KG1 (cell line): Measurements from ENCODE around the gene PPP1R9B.

ENCODE experiments used
- DNase-seq: peaks from one replicate; lab custom pipeline; 2025; lab: John Stamatoyannopoulos, UW

PPP1R9B gene

GRCh38 chr17:50105811-50106210, 44.7 kb downstream of the PPP1R9B start:
- no peak for DNase-seq

DNA sequence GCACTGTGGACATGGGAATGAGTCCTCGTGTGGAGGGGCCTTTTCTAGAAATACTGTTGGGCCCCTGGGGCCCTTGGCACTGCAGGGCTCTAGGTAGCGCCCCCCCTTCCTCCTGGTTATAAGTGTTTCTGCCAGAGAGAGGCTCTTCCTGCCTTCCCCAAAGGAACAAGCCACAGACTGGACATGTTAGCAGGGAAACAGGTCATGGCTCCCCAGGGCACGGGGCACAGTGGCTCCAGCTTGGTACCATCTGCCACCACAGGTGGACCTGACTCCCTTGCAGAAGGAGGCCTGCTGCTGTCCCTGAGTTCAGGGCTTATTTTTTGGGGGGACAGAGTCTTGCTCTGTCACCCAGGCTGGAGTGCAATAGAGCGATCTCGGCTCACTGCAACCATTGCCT, 46.5 kb downstream of the PPP1R9B start:
- DNase-seq: no peak

- no peak for DNase-seq
Measured at GRCh38 chr17:50103252-50103651, 47.2 kb downstream of the PPP1R9B start.

- no peak for DNase-seq
Measured at GRCh38 chr17:50102164-50102991, 48.1 kb downstream of the PPP1R9B start.

GRCh38 chr17:50101346-50102163, 48.9 kb downstream of the PPP1R9B start:
- DNase-seq: no peak

- no peak for DNase-seq
Measured at GRCh38 chr17:50100921-50101345, 49.5 kb downstream of the PPP1R9B start.

DNA sequence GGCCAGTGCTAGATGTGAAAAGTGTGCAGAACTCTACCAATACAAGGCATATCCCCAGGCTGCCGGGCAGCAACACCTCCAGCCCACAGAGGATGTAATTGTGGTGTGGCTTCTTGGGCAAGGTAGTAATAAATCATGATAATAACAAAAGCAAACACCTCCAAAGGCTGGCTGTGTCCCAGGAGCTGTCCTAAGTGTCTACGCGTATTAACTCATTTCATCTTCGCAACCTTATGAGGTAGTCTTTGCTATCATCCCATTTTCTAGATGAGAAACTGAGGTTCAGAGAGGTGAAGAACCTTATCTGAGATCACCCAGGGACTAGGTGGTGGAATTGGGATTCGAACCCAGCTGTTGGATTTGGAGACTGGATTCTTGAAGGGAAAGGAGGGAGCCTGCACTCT, 50.0 kb downstream of the PPP1R9B start:
- no peak for DNase-seq

GRCh38 chr17:50099003-50099402, 51.5 kb downstream of the PPP1R9B start:
- DNase-seq: no peak

DNA sequence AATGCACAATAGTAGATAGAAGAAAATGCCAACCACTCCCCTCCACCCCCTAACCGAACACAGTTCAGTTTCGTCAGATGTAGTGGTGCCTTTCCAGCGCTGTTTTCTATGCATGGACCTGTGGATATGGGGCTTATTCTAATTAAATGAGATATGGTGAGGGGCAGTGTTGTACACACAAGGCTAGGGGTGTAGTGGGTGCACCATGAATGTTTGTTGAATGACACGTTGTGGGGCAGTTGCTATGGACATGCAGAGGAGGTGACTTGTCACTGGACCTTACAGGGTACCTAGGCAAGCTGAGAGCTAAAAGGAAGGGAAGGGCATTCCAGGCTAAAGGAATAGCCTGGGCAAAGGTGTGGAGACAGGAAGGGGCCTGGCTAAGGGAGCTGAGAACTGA, 51.9 kb downstream of the PPP1R9B start:
- DNase-seq: no peak

- DNase-seq: no peak
Measured at GRCh38 chr17:50097926-50098325, 52.6 kb downstream of the PPP1R9B start.

GRCh38 chr17:50097455-50097854, 53.0 kb downstream of the PPP1R9B start:
- DNase-seq: no peak

DNA sequence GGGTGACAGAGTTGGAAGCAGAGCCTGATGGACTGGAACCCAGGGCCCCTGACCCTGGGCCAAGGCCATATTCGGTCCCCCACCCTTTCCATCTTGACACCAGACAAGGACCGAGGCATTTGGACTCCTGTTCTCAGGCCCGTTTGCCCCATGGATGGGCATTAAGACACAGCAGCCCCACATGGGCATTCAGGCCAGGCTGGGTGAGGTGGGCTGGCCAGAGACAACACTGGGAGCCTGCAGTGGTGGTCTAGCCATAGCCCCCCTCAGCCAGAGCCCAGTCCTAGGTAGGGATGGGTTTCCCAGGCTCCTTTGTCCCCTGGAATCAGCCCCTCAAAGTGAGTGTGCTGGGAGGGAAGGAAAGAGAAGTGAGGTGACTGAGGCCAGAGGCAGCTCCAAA, 53.7 kb downstream of the PPP1R9B start:
- no peak for DNase-seq

GRCh38 chr17:50096092-50096491, 54.4 kb downstream of the PPP1R9B start:
- no peak for DNase-seq

DNA sequence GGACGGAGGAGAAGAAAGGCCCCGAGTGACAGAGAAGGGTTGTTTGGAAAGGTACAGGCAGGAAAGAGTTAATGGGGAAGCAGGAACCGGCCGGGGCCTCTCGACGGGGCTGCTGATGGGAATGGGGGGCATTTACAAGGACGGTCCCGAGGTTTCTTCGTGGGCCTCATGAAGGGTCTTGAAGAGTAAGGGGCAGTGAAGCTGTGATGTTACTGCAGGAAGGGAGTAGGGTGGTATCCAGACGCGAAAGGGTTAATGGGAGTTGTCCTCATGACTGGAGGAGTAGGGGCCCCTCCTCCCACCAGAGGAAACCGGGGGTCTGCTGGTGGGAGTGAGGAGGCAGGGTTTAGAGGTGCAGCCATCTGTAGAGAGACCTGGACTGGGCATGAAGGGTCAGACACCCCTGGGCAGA, 54.8 kb downstream of the PPP1R9B start:
- DNase-seq: no peak

GRCh38 chr17:50094753-50095619, 55.5 kb downstream of the PPP1R9B start, which contains the start of gene PDK2:
TSS of gene PDK2 (plus strand) at chr17:50095351. CDS start at chr17:50095436, 85 bp downstream.
- peak; percentile 83 for DNase-seq

DNA sequence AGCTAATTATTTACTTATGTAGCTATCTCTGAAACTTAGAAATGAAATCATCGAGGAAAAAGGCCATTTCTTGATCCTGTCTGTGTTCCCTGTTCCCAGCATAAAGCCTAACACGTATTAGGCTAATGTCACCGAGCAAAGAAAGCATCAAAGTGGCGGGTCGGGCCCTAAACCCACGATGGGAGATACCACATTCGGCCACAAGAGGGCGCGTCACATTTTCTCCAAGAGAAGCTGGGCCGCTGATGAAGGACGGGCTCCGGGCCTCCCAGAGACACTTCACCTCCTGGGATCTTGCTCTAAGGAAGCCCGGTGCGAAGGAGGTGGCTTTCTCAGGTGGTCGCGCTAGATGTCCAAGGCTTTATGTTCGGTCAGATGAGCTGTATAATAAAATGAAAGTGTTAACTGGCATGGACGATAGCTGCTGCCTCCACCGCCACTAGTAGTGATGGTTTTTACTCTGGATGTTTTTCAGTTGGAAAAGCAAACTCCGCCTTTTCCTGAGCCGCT, 56.2 kb downstream of the PPP1R9B start:
- peak; percentile 95 for DNase-seq

DNA sequence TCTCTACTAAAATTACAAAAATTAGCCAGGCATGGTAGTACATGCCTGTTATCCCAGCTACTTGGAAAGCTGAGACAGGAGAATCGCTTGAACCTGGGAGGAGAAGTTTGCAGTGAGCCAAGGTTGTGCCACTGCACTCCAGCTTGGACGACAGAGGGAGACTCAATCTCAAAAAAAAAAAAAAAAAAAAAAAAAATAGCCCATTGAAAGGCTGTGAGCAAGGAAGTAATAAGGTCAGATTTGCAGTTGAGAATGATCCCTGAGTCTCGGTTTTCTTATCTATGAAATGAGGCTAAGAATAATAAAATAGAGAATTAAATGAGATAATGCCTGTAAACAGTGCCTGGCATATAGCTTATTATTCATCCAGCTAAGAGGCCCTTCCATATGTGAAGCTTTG, 56.7 kb downstream of the PPP1R9B start:
- DNase-seq: no peak

- no peak for DNase-seq
Measured at GRCh38 chr17:50093246-50093645, 57.2 kb downstream of the PPP1R9B start.

- no peak for DNase-seq
Measured at GRCh38 chr17:50091918-50092285, 58.6 kb downstream of the PPP1R9B start.

DNA sequence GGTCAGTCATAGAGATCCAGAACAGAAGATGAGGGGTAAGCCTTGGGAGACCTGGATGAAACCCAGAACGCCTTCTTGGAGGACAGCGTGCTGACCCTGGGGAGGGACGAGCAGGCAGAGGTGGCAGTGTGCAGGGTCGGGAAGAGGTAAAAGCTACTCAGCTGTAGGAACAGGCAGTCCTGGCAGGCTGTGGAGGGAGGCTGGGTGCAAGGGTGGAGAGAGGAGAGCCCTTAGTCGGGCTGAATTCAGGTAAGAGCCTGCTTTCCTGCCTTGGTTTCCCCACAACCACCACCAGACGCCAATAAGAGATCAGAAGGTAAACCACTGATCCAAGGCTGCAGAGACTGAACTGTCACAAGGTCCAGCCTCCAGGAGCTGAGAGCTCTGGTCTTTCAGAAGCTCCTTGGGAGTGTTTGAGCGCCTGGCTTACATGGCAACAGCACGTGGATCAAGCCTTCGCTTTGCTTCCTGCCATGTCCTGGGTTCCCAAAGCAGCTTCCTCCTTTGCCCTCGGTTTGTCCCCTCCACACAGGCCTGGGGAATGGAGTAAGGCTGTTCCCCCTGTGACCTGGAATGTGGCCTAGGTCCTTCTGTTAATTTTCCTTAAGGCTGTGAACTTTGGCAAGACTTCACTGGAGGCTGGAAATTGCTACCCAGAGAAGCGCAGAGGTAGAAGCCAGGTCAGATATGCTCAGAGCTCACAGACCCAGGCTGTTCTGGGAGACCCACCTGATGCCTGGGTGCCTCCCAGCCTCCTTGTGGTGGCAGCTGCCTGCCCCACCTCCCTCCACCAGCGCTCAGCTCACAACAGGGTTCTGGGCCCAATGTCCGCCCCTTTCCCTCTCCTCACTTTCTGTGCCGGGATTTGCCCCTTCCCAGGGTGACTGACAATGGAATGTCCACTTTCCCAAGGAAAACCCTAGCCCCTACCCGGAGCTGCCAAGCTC, 59.2 kb downstream of the PPP1R9B start:
- DNase-seq: no peak

- DNase-seq: no peak
Measured at GRCh38 chr17:50090071-50090470, 60.4 kb downstream of the PPP1R9B start.
